ENCODE measurements around the gene KLRC4.
"Not testable (repeated sequence)": the region's sequence is repeated elsewhere in the genome, so short reads cannot be mapped to it uniquely, and the experiment has no call there.

DNA sequence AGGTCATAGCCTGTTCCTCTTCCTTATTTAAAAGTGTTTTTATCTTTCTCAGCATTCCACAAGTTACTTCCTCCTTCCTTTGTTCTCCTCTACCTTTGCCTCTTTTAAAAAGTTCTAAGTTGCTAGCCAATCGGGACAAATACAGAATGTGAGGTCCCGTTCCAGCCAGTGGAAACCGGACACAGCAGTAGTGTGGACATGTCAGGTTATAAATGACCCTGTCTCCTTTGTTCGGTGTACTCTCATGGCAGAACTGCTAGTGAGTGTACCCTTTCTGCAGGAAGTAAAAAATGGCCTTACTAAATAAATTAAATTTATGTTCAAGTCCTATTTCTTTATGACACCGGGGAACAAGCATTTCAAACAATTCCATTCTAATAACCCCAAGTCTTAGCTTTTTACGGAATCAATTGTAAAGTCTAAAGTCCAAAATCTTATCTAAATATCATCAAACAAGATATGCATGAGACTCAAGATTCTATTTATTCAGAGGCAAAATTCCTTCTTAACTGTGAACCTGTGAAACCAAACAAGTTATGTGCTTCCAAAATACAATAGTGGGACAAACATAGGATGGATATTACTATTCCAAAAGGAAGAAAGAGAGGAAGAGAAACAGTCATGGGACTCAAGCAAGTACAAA is 37.5 kb downstream of the KLRC4 start:
- TF ChIP-seq, protein P1, sequence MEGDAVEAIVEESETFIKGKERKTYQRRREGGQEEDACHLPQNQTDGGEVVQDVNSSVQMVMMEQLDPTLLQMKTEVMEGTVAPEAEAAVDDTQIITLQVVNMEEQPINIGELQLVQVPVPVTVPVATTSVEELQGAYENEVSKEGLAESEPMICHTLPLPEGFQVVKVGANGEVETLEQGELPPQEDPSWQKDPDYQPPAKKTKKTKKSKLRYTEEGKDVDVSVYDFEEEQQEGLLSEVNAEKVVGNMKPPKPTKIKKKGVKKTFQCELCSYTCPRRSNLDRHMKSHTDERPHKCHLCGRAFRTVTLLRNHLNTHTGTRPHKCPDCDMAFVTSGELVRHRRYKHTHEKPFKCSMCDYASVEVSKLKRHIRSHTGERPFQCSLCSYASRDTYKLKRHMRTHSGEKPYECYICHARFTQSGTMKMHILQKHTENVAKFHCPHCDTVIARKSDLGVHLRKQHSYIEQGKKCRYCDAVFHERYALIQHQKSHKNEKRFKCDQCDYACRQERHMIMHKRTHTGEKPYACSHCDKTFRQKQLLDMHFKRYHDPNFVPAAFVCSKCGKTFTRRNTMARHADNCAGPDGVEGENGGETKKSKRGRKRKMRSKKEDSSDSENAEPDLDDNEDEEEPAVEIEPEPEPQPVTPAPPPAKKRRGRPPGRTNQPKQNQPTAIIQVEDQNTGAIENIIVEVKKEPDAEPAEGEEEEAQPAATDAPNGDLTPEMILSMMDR (conservative IDR thresholded peaks at IDR 0.05; ENCODE audit: low read depth in 2 of 2), result not testable (repeated sequence)
- TF ChIP-seq, protein P2, sequence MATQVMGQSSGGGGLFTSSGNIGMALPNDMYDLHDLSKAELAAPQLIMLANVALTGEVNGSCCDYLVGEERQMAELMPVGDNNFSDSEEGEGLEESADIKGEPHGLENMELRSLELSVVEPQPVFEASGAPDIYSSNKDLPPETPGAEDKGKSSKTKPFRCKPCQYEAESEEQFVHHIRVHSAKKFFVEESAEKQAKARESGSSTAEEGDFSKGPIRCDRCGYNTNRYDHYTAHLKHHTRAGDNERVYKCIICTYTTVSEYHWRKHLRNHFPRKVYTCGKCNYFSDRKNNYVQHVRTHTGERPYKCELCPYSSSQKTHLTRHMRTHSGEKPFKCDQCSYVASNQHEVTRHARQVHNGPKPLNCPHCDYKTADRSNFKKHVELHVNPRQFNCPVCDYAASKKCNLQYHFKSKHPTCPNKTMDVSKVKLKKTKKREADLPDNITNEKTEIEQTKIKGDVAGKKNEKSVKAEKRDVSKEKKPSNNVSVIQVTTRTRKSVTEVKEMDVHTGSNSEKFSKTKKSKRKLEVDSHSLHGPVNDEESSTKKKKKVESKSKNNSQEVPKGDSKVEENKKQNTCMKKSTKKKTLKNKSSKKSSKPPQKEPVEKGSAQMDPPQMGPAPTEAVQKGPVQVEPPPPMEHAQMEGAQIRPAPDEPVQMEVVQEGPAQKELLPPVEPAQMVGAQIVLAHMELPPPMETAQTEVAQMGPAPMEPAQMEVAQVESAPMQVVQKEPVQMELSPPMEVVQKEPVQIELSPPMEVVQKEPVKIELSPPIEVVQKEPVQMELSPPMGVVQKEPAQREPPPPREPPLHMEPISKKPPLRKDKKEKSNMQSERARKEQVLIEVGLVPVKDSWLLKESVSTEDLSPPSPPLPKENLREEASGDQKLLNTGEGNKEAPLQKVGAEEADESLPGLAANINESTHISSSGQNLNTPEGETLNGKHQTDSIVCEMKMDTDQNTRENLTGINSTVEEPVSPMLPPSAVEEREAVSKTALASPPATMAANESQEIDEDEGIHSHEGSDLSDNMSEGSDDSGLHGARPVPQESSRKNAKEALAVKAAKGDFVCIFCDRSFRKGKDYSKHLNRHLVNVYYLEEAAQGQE (IDR thresholded peaks at IDR 0.05; ENCODE audit: unreplicated experiment), result not testable (repeated sequence)
- TF ChIP-seq EZH2phosphoT487 (IDR thresholded peaks at IDR 0.05; ENCODE audit: unreplicated experiment); EZH2 (IDR thresholded peaks at IDR 0.05; ENCODE audit: low read depth, unreplicated experiment); CREB1 (CRISPR knock-in tag; IDR thresholded peaks at IDR 0.05; ENCODE audit: low read depth): not testable (repeated sequence)
- TF ChIP-seq, protein P3, sequence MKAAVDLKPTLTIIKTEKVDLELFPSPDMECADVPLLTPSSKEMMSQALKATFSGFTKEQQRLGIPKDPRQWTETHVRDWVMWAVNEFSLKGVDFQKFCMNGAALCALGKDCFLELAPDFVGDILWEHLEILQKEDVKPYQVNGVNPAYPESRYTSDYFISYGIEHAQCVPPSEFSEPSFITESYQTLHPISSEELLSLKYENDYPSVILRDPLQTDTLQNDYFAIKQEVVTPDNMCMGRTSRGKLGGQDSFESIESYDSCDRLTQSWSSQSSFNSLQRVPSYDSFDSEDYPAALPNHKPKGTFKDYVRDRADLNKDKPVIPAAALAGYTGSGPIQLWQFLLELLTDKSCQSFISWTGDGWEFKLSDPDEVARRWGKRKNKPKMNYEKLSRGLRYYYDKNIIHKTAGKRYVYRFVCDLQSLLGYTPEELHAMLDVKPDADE (IDR thresholded peaks at IDR 0.05), result not testable (repeated sequence)

All from GM23338 (cell line).